Stimulated activated CD8-positive, alpha-beta memory T cell treated with anti-CD3 and anti-CD28 coated beads, Interleukin-4, amount 100 ng/mL, for 24 hours (primary cell): ENCODE measurements around the gene AQP12B.

Experiments
- DNase-seq: peaks from one replicate; pipeline ENCODE4 v3.0.0-alpha.2; 2020; ENCODE audit warnings: low read depth

Gene AQP12B

DNA sequence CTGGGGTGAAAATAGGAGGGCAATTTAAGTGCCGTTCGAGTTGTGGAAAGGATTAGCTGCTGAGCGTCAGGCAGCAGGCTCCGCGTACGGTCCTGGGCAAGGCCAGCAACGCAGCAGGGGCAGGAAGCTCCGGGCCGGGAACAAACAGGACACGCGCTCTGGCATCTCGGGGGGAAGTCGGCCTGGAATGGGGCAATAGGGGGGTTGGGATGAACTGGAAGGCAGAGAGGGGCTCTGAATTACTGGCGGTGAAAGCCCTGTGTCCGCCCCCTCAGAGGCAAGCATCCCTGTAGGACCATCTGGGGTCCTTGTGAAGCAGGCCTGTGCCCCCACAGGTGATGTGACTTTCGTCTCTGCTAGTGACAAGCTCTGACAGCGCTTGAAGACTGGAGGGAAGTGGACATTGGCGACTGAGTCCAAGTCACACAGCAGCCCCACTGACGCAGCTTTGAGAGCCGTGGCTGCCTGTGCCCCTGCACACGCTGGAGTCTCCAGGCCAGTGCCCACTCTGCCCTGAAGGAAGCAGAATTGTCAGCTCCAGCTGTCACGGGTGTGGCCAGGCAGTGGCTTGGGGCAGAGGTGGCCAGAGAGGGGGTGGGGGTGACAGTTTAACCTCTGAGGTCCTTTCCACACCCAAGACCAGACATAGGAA lies 35.1 kb downstream of the AQP12B start:
- no peak for DNase-seq

DNA sequence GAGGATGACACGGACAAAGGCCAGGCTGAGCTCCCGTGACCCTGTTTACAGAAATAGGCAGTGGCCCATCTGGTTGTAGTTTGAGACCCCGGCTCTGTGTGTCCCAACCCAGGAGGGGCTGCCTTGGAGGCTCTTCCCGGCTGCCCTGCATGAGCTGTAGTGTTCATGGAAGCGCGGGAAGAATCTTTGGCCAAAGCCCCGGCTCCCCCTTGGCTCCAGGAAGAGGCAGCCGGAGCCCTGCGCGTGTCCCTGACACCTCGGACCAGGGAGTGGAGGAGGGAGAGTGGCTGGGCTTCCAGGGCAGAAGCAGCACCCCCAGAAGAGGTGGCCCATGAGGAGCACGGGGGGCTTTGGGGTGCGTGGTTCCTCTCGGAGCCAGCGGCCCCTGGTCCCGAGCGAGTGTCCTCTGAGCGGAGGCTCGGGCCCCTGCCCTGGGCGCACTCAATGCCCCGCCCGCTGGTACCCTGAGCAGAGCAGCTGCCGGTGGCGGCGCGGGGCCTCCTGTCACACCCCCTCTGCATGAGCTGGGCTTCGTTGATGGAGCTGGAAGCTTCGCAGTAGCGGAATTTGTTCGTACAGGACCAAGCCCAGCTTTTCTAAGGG lies 35.7 kb downstream of the AQP12B start:
- DNase-seq = no peak

DNA sequence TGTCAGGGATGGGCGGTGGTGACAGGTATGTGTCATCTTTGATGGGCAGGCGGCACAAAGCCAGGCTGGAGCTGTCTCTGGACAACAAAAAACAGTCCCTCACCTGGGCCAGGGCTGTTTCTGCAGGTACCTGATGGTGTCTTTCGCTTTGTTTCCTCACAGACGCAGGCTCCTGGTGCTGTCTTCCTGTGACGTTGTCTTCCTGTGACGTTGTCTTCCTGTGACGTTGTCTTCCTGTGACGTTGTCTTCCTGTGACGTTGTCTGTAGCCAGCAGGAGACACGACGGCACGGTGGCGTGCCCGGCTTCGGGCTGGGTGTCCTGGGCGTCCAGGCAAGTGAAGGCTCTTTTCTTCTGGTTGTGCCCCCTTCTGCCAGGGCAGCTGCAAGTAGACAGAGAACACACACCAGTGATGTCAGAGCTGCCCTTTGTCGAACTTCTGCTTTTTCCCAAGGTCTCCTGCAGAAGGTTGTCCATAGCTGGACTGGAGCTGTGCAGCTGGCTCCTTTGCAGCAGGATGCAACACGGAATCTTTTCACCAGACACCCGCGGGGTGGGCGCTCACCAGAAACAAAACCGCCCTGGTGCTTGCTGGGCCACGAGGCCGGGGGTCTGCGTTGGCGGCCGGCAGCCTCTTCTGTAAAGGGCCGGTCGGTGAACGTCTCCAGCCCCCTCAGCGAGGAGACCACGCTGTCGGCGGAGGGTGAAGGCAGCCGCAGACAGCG lies 36.3 kb downstream of the AQP12B start:
- DNase-seq = no peak

DNA sequence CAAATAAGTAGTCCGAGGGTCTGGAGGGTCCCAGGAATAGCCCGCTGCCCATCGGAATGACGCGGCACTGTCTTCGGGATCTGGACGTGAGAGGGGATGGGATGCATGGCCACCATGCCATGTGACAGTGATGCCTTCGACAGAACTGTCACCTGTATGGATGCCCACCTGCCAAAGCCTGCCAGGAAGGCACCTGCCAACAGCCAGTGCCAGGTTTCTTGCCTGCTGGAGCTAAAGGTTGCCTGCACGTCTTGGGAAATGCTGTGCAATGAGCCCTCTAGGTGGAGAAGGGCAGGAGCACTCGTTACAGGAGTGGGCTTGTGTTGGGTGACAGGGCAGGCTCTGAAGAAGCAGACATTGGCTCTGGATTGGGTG lies 36.9 kb downstream of the AQP12B start:
- DNase-seq = no peak

DNA sequence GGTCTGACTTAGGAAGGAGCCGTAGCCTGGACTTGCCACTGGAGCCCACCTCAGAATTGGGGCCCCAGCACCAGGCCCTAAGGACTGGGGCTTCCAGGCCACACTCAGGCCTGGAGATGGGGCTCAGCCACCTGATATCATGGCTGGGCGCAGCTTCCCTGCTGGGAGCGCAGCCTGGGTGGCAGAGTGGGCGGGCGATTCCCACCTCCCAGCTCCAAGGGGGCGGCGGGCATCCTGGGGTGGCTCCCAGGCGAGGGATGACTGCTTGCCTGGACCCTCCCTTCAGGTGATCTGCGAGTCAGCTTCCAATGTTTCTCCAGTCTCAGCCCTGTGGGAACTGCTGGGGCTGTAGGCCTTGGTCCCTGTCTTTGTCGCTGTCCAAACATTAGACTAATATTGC lies 37.3 kb downstream of the AQP12B start:
- no peak for DNase-seq

DNA sequence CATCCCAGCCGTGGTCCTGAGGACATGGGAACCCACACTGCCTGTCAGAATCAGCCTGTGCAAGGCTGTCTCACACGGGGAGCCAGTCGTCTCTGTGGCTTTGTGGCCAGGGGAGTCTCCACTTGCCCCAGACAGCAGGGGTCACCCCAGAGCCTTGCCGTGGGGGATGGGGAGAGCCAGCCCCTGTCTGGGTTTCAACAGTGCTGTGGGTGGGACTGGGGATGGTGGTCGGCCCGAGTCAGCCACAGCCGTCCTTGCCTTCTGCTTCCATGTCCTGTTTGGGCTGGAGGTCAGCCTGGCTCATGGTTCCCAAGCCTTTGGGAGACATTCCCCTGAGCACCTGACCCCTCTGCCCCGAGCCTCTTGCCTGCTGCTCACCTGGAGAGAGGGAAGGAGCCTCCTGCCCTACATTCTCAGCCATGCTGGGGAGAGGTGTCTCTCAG lies 37.8 kb downstream of the AQP12B start:
- no peak for DNase-seq

DNA sequence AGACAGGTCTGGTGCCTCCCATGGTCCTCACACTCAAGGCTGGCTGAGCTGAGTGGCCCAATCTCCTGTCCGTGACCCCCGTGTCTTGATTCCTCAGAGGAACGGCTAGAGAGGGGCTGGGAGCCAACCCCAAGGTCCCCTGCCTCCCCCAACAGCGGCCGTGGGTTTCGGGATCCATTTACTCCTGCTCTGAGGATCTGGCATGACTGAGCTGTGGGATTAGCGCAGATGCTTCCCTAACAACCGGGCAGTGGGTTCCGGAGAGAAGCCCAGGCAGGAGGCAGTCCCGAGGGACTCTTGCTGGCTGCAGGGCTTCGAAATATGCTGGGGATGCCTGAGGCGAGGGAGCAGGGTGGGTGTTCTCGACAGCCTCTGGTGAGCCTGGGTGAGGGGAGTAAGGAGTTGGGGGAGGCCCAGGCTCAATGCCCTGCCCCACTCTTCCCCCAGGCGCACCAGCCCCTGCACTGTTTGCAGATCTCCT lies 38.5 kb downstream of the AQP12B start:
- no peak for DNase-seq

DNA sequence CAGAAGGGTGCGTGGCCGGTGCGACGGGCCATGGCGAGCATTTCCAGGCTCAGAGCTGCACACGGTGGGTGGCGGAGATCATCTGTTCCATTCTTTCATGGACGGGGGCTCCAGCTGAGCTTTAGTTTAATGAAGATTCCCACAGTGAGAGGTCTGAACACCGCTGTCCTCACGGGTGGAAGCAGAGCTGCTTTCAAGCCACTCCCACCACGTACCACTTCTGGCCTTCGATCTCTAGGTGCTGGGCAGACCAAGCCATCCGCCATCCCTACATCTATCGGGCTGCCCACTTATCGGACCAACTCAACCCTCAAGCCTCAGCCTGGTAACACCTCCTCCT lies 38.9 kb downstream of the AQP12B start:
- no peak for DNase-seq

DNA sequence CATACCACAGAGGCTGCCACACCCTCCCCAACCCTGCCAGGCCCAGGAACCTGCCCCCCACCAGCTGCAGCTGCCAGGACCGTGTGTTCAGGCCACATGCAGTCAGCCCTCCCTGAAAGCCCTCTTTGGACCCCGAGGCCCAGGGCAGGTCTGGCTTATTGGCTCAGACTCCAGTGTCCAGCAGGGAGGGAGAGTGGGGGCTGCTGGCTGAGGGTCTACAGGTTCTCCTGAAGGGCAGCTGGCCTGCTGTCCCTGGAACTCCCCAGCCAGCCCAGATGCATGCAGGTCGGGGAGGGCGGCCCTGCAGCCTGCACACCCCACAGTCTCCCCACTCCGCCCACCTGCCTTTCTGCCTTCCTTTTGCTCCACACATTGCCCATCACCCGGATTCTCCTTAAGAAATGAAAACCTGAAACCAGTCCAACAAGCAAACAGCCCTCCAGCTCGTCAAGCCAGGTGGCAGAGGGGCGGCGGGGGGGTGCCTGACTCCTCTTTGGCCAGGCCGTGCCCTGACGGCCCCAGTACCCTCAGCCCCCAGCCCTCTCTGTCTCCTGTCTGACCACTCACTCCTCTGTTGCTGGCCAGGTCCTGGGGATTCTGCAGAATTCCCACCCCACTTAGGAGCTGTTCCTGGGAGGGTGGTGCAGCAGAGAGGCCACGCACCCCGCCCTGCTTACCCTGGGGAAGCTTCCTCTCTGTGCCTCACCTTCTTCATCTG lies 39.4 kb downstream of the AQP12B start:
- DNase-seq = no peak

DNA sequence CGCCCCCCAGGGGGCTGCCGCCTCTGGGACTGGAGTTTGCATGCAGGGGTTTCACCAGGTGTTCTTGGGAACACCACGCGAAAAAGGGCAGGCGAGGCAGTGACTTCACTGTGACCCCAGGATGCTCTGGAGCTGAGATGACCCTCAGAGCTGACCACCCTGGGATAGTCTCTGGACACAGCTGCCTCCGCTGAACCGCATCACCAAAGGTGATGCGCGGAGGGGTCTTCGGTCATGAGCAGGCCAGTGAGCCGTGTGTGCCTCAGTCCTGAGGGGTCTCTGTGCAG lies 39.9 kb downstream of the AQP12B start:
- no peak for DNase-seq

DNA sequence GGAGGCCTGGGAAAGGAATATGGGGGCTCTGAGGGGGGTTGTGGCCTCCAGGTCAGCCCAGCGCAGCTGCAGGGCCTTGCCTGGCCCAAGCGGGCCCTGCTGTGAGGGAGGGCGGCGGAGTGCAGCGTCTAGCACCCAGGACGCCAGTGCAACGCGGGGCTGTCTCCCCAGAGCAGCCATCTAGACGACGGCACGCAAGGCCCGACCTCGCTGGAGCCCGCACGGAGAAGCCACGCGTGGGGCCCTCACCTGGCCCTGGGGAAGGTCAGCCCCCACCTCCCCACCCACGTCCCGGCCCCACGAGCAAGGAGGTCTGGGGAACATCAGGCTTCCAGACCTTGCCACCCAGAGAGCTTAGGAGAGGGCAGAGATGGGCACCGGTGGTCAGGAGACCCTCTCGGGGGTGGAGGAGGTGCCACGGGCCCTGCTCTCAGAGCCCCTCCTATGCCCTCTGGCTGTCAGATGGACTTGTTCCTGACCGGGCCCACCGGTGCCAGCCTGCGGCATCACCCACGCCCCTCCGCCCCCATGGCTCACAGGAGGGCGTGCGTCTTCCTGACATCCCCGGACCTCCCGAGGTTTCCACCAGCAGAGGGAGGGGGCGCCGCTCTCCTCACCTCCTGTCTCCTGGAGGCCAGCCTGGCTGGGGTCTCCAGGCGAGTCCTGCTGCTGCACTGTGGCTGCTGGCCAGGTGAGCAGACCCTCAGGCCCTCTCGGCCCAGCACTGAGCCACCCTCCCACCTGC lies 40.5 kb downstream of the AQP12B start:
- no peak for DNase-seq

DNA sequence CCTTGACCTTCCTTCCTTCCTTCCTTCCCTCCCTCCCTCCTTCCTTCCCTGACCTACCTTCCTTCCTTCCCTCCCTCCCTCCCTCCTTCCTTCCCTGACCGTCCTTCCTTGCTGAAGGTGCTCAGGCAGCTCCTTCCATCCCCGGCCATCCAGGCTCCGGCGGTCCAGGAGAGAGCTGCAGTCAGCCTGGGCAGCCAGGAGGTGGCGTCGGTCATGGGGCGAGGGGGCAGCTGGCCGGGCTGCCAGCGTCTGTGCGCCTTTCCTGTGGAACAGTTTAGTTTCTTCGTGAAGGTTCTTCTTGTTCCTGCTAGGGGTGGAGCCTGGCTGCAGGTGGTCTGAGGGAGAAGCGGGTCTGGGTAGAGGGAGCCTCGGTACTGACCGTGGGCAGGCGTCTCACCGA lies 41.7 kb downstream of the AQP12B start:
- DNase-seq = no peak

DNA sequence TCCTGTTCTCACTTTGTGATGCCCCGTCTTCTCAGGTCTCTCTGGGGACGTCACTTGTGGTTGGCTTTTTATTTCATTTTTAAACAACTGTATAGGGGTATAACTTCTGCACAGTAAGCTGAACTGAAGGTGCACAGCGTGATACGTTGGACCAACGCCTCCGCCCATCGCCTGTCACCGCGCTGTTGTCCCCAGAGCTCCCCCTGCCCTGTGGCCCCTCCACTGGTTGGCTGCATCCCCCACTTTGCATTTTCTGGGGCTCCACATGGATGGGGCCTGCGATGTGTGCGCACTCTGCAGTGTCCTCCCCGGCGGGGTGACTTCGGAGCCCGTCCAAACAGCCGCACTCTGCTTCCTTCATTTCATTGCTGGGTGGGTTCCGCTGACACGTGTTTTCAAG lies 43.1 kb downstream of the AQP12B start:
- no peak for DNase-seq

DNA sequence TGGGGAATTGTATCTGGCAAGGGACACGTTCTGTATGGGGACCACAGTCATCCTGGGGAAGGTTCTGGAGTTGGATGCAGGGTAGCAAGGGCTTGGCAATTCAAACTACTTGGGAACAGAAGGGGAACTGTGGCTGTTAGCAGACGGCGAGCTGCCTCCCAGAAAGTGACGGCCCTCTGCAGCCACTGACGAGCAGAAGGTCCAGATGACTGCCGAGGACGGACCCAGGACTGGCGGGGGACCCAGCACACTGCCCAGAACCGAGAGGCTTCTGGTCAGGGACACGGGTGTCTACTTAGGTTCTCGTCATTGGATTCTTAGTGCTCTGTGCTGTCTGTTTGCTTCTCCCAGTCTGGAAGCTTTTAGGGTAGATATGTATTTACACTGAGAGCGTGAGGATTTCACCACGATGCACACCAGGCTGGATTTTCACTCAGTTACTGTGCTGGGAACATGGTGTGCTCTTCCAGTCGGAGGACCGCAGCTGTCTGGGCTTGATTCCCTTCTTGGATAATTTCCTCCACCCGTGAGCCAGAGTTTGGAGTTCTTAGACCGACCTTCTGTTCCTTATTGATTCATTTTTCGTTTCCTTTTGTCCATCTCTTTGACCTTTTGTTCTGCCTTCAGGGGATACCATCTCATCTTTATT lies 44.0 kb downstream of the AQP12B start:
- DNase-seq = no peak

DNA sequence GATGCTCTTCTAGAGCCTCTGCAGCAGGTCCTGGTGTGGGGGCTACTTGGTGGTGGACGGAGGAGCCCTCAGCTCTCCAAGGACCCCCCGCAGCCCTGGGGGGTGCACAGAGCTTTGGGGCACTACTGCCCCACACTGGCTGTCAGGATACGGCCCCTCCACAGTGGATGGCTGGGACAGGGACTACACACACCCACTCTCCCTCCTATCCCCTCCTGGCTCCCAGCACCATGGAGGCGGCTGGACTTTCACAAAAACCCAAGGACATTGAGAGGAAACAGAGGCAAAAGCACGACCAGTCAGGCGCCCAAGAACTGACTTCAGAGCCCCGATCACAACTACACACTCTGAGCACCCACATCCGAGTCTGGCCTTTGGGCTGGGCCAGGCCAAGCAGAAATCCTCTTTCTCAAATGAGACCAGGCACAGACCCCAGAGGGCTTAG lies 44.8 kb downstream of the AQP12B start:
- DNase-seq = no peak

DNA sequence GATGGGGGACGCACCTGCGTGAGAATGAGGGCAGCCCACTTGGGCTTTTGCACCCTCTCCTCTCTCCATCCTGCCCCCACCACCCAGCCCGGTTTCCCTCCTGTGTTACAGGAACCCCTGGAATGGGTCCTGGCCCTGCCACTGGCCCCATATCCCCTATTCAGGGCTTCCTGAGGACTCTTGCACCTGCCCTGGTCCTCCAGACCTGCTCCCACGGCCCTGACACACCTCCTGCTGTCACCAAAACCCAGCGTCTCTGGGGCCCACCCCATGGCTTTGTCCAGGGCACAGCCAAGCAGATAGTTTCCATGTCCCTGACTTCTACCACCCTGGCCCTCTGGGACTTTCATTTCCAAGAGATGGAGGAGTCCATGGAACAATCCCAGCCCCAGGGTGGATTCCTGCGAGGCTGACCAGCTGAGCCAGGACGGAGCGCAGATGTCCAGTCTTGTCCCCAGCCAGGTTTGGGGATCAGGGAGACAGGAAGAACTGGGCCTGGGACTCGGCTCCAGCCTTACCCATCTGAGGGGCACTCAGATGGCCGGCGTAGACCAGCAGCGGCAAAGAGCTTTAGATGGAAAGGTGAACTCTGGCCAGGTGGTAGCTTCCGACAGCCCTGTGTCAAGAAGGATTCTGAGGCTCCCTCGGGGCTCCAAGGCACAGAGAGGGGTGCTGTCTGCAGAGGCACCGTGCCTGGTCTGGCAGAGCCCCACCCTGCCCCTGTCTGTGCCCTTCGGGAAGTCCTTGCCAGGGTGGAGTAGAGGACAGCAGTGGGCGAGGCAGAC lies 45.4 kb downstream of the AQP12B start:
- DNase-seq = no peak

DNA sequence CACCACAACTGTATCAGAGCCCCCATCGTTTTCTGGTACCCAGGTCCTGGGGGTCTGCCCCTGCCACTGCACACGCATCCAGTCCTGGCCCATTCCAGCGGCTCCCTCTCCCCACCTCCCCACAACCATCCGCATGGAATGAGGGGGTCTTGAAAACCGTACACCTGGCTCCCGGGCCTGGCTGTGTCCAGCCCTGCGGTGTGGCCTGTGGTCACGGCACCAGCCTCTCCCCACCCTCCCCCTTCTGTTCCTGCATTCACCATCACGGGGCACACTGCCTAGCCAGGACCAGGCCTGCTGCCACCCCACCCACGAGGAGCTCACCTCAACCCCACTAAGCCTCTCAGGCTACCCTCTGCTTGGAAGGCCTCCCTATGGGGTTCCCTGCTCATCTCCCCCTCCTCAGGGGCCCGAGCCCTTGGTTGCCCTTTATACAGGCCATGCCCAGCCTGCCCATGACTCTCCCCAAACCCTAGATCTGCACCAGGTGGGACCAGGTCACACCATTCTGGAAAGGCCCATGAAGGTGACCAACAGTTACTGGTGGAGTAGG lies 46.0 kb downstream of the AQP12B start:
- no peak for DNase-seq

DNA sequence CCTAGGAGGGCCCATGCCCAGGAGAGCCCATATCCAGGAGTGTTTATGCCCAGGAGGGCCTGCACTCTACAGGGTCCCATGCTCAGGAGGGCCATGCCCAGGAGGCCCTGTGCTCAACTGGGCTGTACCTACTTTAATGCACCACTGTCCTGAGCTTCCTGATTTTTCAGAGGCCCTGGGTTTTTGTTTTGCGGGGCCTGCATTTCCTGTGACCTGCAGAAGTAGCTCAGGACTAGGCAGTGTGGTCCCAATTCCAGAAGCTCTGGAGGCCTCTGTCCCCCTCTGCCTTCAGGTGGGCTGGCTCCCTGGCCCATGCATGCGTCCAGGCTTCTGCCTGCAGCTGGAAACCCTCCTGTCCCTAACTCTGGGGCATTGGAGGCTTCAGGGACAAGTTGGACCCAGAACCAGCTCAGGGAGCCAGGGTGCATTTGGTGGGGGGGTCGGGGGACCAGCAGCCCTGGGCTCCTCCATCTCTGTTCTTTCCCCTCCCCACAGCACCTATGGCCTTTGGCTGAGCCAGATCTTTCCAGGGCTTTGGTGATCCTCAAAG lies 46.6 kb downstream of the AQP12B start:
- DNase-seq = no peak

DNA sequence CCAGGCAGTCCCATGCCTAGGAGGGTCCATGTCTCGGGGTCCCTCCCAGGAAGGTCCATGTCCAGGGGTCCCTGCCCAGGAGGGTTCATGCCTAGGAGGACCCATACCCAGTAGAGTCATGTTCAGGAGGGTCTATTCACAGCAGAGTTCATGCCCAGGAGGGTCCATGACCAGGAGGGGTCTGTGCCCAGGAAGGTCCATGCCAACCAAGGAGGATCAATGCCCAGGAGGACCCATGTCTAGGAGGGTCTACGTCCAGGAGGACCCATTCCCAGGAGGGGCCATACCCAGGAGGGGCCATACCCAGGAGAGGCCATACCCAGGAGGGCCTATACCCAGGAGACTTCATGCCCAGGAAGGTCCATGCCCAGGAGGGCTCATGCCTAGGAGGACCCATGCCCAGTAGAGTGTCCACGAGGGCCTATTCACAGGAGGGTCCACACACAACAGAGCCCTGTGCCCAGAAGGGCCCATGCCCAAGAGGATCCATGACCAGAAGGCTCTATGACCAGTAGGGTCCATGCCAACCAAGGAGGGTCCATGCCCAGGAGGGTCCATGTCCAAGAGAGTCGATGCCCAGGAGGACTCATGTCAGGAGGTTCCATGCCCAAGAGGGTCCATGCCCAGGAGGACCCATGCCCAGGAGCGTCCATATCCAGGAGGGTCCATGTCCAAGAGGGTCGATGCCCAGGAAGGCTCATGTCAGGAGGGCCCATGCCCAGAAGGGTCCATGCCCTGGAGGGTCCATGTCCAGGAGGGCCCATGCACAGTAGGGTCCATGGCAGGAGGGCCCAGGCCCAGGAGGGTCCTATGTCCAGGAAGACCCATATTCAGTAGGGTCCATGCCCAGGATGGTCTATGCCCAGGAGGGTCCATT lies 47.3 kb downstream of the AQP12B start:
- no peak for DNase-seq
